Karpas-422 (cell line): ENCODE measurements around the gene PSMD3. TPM values are rescaled to one million over a fixed set of nuclear protein-coding genes. Genes with fewer than 3 reads are reported as not detected.

Experiments
- small RNA-seq: library from RNA; depleted of rRNA; stranded (forward); fragments of <200 nt; gene quantifications from one replicate; pipeline ENCODE3, GENCODE V24; 2014
- total RNA-seq: library from RNA; depleted of rRNA; stranded (reverse); fragments of >200 nt; shearing (Covaris generic); gene quantifications from 2 replicates; pipeline ENCODE4 v1.2.3, GENCODE V29; 2014; ENCODE audit warnings: low replicate concordance; rRNA removed

The PSMD3 gene
- total RNA-seq, 1 experiment from 2014 or later, result 87.1 TPM

Small RNAs within 50 kb of the gene (small RNA-seq; reads per million reads assigned to genes)
- 978 reads per million, percentile 100 among the genes with 10 or more reads in this experiment for gene SNORD124

Other genes starting within 250 kb of the PSMD3 start
- 0.18 and 1.5 TPM in 2 replicates for gene GRB7, start 242.9 kb upstream of the PSMD3 start, total RNA-seq
- 83.0 and 137 TPM in 2 replicates for gene IKZF3, start 116.5 kb upstream of the PSMD3 start, total RNA-seq
- gene ZPBP2, start 112.6 kb upstream of the PSMD3 start, total RNA-seq, result 3.9 and 10.4 TPM in 2 replicates
- 14.8 and 21.3 TPM in 2 replicates for gene GSDMB, start 62.2 kb upstream of the PSMD3 start, total RNA-seq
- 41.4 and 46.8 TPM in 2 replicates for gene ORMDL3, start 53.2 kb upstream of the PSMD3 start, total RNA-seq
- 0.86 TPM in 1 of 2 replicates, not detected in the other for gene LRRC3C, start 53.1 kb upstream of the PSMD3 start, total RNA-seq
- gene GSDMA, start 17.8 kb upstream of the PSMD3 start, total RNA-seq, result not detected in 2 replicates
- not detected in 2 replicates for gene CSF3, start 34.6 kb downstream of the PSMD3 start, total RNA-seq
- gene MED24, start 73.6 kb downstream of the PSMD3 start, total RNA-seq, result 40.8 and 50.6 TPM in 2 replicates
- gene THRA, start 82.2 kb downstream of the PSMD3 start, total RNA-seq, result 1.7 and 2.5 TPM in 2 replicates
- 0.65 and 0.67 TPM in 2 replicates for gene NR1D1, start 119.8 kb downstream of the PSMD3 start, total RNA-seq
- gene MSL1, start 141.2 kb downstream of the PSMD3 start, total RNA-seq, result 48.6 and 53.2 TPM in 2 replicates
- gene CASC3, start 159.7 kb downstream of the PSMD3 start, total RNA-seq, result 37.4 and 74.5 TPM in 2 replicates
- 5.6 and 8.9 TPM in 2 replicates for gene RAPGEFL1, start 196.7 kb downstream of the PSMD3 start, total RNA-seq
- gene WIPF2, start 238.5 kb downstream of the PSMD3 start, total RNA-seq, result 6.0 and 19.0 TPM in 2 replicates